ENCODE measurements around the gene ZDHHC17. TPM values are rescaled to one million over a fixed set of nuclear protein-coding genes. Genes with fewer than 3 reads are reported as not detected.

The ZDHHC17 gene
- total and polyA plus RNA-seq, 2 of the 13 experiments (the other 11 are each of a cell fraction or from before 2014, with no cell fraction given): 36.7 to 38.5 TPM

- TF ChIP-seq HNRNPH1 (optimal IDR thresholded peaks at IDR 0.05; ENCODE audit: low read depth, low read length) (no peak), ATF2 (CRISPR knock-in tag; IDR thresholded peaks at IDR 0.05) (no peak), ZNF367 (CRISPR knock-in tag; IDR thresholded peaks at IDR 0.05; ENCODE audit: borderline replicate concordance) (no peak), NR3C1 (CRISPR knock-in tag; IDR thresholded peaks at IDR 0.05) (no peak)
Observed at GRCh38 chr12:76866726-76867125, 102.8 kb downstream of the ZDHHC17 start (continued).

- CTCF ChIA-PET (ENCODE audit: low intra/inter-chr PET ratio, low total read pairs): no interaction called here
- intact Hi-C loops (cut with micrococcal nuclease; ENCODE audit: unreplicated experiment) (no loop called here), in situ Hi-C loops (cut with HindIII; ENCODE audit: extremely low pct_ligation_motif_present, low pct_unique_long_range_greater_than_20kb) (no loop called here)
- no peaks in the 10 kb centered on the region for H3K4me1 ChIP-seq (ENCODE audit: insufficient read depth, low read length)
- no peak overlapping the region for H3K9ac ChIP-seq (ENCODE audit: insufficient read depth, low read depth, low read length)
- H3K79me2 ChIP-seq (ENCODE audit: insufficient read depth, low read length): no peaks in the 10 kb centered on the region
- DNase-seq (ENCODE audit: low spot score): no peak
- H3K36me3 ChIP-seq (replicated peaks in 1 of 2; ENCODE audit: control insufficient read depth in 1 of 2, insufficient read depth in 2 of 2, low read length in 2 of 2): no peaks in the 10 kb centered on the region
- no peak overlapping the region for H3K27ac ChIP-seq (ENCODE audit: extremely low read length, insufficient read depth, low read length)
- H3K27me3 ChIP-seq (ENCODE audit: control insufficient read depth in 1 of 2, insufficient read depth in 2 of 2, low read length in 2 of 2): no peaks in the 10 kb centered on the region
- ATAC-seq: no peak
- FAIRE-seq: no peak
- no peak for TF ChIP-seq CBX5 (CRISPR knock-in tag; IDR thresholded peaks at IDR 0.05; ENCODE audit: borderline replicate concordance)
- TF ChIP-seq ZIK1 (CRISPR knock-in tag; IDR thresholded peaks at IDR 0.05; ENCODE audit: borderline replicate concordance, low read depth): no peak
- TF ChIP-seq ZFP36 (IDR thresholded peaks at IDR 0.05; ENCODE audit: borderline replicate concordance, low read depth, low read length, partially characterized antibody): no peak
- TF ChIP-seq TIGD3 (CRISPR knock-in tag; IDR thresholded peaks at IDR 0.05; ENCODE audit: borderline replicate concordance): no peak
- TF ChIP-seq KDM4B (CRISPR knock-in tag; IDR thresholded peaks at IDR 0.05): no peak
- TF ChIP-seq FUBP1 (CRISPR knock-in tag; IDR thresholded peaks at IDR 0.05; ENCODE audit: borderline replicate concordance): no peak
- TF ChIP-seq ZSCAN25 (CRISPR knock-in tag; IDR thresholded peaks at IDR 0.05): no peak
- no peak for TF ChIP-seq SMAD9 (CRISPR knock-in tag; IDR thresholded peaks at IDR 0.05)
- TF ChIP-seq ZFYVE20 (CRISPR knock-in tag; IDR thresholded peaks at IDR 0.05; ENCODE audit: borderline replicate concordance, low read depth): no peak
- TF ChIP-seq FOSL1 (CRISPR knock-in tag; IDR thresholded peaks at IDR 0.05; ENCODE audit: borderline replicate concordance): no peak
- no peak for TF ChIP-seq ZNF451 (CRISPR knock-in tag; IDR thresholded peaks at IDR 0.05)
- TF ChIP-seq ZNF768 (CRISPR knock-in tag; IDR thresholded peaks at IDR 0.05): no peak
- no peak for TF ChIP-seq HOXA3 (CRISPR knock-in tag; IDR thresholded peaks at IDR 0.05)
- H3K4me2 ChIP-seq (ENCODE audit: low read depth, low read length): no peak overlapping the region
- no peaks in the 10 kb centered on the region for H3K9me3 ChIP-seq (ENCODE audit: low read length)
- H3K4me3 ChIP-seq (replicated peaks in 1 of 3; ENCODE audit: insufficient read depth in 1 of 3, low read depth in 2 of 3, low read length in 3 of 3): no peak overlapping the region
- POLR2A ChIA-PET: no interaction called here
- 96% methylated on average over 2 of the region's 2 CpGs for WGBS (ENCODE audit: low lambda C conversion rate)
- no TSS peak for BruUV-seq (replicated peaks)
- H2AFZ ChIP-seq (ENCODE audit: low read length): no peak overlapping the region
- no peaks in the 10 kb centered on the region for H4K20me1 ChIP-seq (ENCODE audit: insufficient read depth, low read length)
Observed at GRCh38 chr12:76871082-76871481, 107.2 kb downstream of the ZDHHC17 start.

Measured in HepG2 (cell line).